Fibroblast of pulmonary artery (primary cell): ENCODE data around the gene HTR2C.

Experiments used
- DNase-seq: peaks from one replicate; pipeline ENCODE4 v3.0.0-alpha.2; 2010; ENCODE audit warnings: low read depth
- H3K4me3 ChIP-seq: replicated peaks from 2 replicates; pipeline ENCODE4 v1.5.1; 2011; ENCODE audit warnings: low read depth, mild to moderate bottlenecking, control low read depth, low read length, moderate library complexity
- CTCF ChIP-seq: IDR thresholded peaks from 2 replicates; pipeline ENCODE4 v1.5.1; 2011; ENCODE audit warnings: mild to moderate bottlenecking, control low read depth, low read length, inconsistent platforms; ENCODE audit errors: missing control alignments

The HTR2C gene

DNA sequence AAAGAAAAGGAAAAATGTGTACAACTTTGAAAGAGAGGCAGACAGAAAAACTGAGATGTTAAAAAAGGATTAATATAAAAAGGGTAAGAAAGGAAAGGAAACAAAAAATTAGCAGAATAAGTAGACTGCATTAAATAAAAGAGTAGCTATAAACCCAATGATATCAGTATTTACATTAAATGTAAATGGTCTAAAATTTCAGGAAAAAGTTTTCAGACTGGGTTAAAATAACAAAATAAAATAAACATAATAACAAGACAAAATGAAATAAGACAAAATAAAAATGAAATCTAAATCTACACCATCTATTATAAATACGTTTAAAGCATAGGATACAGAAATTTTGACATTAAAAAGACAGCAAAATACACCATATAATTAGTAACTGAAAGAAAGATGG, 199.0 kb downstream of the HTR2C start:
- TF ChIP-seq CTCF: no peak
- no peak overlapping the region for H3K4me3 ChIP-seq
- no peak for DNase-seq

DNA sequence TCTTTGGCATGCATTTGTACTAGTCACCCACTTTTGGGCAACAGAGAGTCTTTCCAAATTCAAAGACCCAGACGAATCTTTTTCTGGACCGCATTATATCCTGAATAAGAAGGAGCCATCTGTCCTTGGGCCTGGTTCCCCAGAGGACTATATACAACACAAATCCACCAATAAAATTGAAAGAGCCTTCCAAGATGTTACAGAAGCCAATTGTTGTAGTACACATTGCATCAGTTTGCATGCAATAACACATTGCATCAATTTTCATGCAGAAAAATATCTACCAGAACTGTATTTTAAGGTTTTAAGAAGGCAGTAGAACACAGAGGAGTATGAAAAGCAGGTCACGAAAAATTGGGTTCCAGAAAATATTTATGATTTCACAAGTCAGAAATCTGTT, 203.2 kb downstream of the HTR2C start:
- no peak for DNase-seq
- H3K4me3 ChIP-seq: no peak overlapping the region
- no peak for TF ChIP-seq CTCF

DNA sequence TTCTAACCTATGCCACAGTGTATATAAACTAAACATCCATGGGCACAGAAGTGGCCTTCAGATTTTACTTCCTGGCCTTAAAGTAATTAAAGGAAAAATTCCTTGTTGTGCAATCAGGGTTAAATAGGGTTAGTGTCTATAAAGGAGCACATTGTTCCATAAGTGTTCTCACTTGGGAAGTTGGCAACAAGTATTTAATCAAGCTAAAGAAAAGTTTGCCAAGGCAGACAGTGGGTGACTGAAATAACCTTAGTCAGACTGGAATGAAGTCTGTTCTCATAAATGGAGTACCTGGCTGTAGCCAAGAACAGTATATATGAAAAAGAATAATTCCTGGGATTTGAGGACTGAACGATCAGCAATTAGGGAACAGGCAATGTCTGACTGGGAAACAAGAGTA, 213.6 kb downstream of the HTR2C start:
- no peak for TF ChIP-seq CTCF
- no peak for DNase-seq
- no peak overlapping the region for H3K4me3 ChIP-seq

DNA sequence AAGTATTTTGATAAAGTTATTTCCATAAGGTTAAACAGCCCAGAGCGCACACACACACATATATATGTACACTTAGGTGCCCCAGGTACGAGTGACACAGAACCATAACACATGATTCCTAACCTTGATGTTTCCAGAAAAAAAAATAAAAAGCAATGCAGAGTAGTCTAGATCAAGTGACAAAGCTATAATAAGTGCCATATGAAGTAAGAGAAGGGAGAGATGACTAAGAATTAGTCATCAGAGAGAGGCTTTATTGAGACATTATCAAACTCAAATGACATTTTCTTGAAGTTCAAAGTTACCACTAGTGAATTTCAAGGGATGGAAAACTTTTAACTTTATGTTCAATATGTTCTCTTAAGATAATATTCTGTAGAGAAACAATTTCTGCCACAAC, 215.0 kb downstream of the HTR2C start:
- DNase-seq: no peak
- TF ChIP-seq CTCF: no peak
- H3K4me3 ChIP-seq: no peak overlapping the region

DNA sequence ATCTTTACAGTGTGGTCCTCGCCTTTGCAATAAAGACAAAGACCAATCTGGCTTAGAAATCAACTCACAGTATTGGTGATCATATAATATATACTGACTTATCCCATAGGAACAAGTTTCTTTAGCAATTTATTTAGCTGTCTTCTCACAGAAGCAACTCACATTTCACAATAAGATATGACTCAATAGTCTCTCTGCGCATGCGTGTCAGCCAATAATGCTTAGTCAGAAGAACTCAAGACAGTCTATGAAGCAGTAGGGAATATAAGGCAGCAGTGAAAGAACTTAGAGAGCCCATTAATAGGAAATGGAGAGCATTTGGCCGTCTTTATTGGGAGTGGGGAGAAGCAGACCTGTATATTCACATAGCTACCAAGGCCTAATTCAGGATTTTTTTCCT, 216.8 kb downstream of the HTR2C start:
- no peak overlapping the region for H3K4me3 ChIP-seq
- peak; percentile 69 for DNase-seq
- TF ChIP-seq CTCF: no peak

- no peak overlapping the region for H3K4me3 ChIP-seq
- DNase-seq: no peak
- TF ChIP-seq CTCF: no peak
Measured at GRCh38 chrX:114819509-114819908, 235.6 kb downstream of the HTR2C start.

- DNase-seq: no peak
- no peak overlapping the region for H3K4me3 ChIP-seq
- no peak for TF ChIP-seq CTCF
Measured at GRCh38 chrX:114841051-114841450, 257.2 kb downstream of the HTR2C start.
